Panc1 (cell line): ENCODE results near the gene DLG2.

Experiments
- CTCF ChIP-seq: fragments of 450-650 bp; IDR thresholded peaks from 2 replicates; pipeline ENCODE4 v1.5.1; 2017; ENCODE audit warnings: mild to moderate bottlenecking
- POLR2AphosphoS5 ChIP-seq: IDR thresholded peaks from 2 replicates; pipeline ENCODE4 v1.6.1; 2012; ENCODE audit warnings: mild to moderate bottlenecking, low read depth, low read length, moderate library complexity
- REST ChIP-seq, 2 experiments: IDR thresholded peaks; 2 replicates each; pipeline ENCODE4 v1.6.1; 2011 to 2012; ENCODE audit warnings: low read depth in 2 of 2, control low read depth in 1 of 2, low read length in 1 of 2, mild to moderate bottlenecking in 1 of 2, moderate library complexity in 1 of 2; ENCODE audit not compliant: insufficient read depth in 1 of 2
- SIN3A ChIP-seq: IDR thresholded peaks from 2 replicates; pipeline ENCODE4 v1.6.1; 2012; ENCODE audit warnings: low read depth, mild to moderate bottlenecking, low read length, moderate library complexity, borderline replicate concordance; ENCODE audit not compliant: insufficient read depth

GRCh38 chr11:84136926-84137325 lies 1490.2 kb downstream of the DLG2 start:
- TF ChIP-seq CTCF = no peak
- no peak for TF ChIP-seq POLR2AphosphoS5
- no peak for TF ChIP-seq REST (IDR thresholded peaks at IDR 0.05; ENCODE audit: insufficient read depth in 1 of 2, low read depth in 2 of 2, low read length in 1 of 2)
- TF ChIP-seq SIN3A = no peak
